K562 (cell line): ENCODE measurements around the gene TSPAN15. TPM values are rescaled to one million over a fixed set of nuclear protein-coding genes. Genes with fewer than 3 reads are reported as not detected.

Source experiments
- ARNT ChIP-seq, 2 experiments: fragments of 450-650 bp; IDR thresholded peaks; 2 replicates each; pipeline ENCODE4 v1.6.1; 2016; ENCODE audit warnings: mild to moderate bottlenecking in 1 of 2
- DEAF1 ChIP-seq: fragments of 450-650 bp; formaldehyde crosslinking; IDR thresholded peaks from 2 replicates; pipeline ENCODE4 v1.4.0; 2020; ENCODE audit warnings: mild to moderate bottlenecking, moderate library complexity
- E2F4 ChIP-seq: sonication (generic); formaldehyde crosslinking; IDR thresholded peaks from 2 replicates; pipeline ENCODE4 v1.8.0; 2022; ENCODE audit warnings: mild to moderate bottlenecking, low read depth, missing genetic modification reagents
- MCM2 ChIP-seq: fragments of 450-650 bp; IDR thresholded peaks from 2 replicates; pipeline ENCODE4 v1.6.1; 2017; ENCODE audit warnings: low read depth, mild to moderate bottlenecking
- RAD51 ChIP-seq: fragments of 450-650 bp; IDR thresholded peaks from 2 replicates; pipeline ENCODE4 v1.7.1; 2016; ENCODE audit warnings: low read depth, mild to moderate bottlenecking, borderline replicate concordance
- RBM39 ChIP-seq: fragments of 200-400 bp; formaldehyde crosslinking; optimal IDR thresholded peaks from 2 replicates; pipeline ENCODE3; 2018; ENCODE audit warnings: low read depth, low read length
- REST ChIP-seq, 2 experiments: fragments of 450-650 bp; formaldehyde crosslinking in 1 of 2; IDR thresholded peaks; 2 replicates each; pipeline versions ENCODE4 v1.4.0 to v1.6.1; 2014 to 2020; ENCODE audit warnings: mild to moderate bottlenecking in 2 of 2, borderline replicate concordance in 1 of 2, low read depth in 1 of 2
- SMARCC2 ChIP-seq: fragments of 450-650 bp; IDR thresholded peaks from 2 replicates; pipeline ENCODE4 v1.6.1; 2017; ENCODE audit warnings: antibody characterized with exemption, moderate library complexity, mild to moderate bottlenecking, low read depth
- TCF7 ChIP-seq: sonication (generic); IDR thresholded peaks from 2 replicates; pipeline ENCODE4 v1.6.1; 2016; ENCODE audit warnings: antibody characterized with exemption, borderline replicate concordance
- TEAD2 ChIP-seq: fragments of 450-650 bp; IDR thresholded peaks from 2 replicates; pipeline ENCODE4 v1.6.1; 2016; ENCODE audit warnings: missing genetic modification characterization, control low read depth, missing compliant biosample characterization
- TEAD4 ChIP-seq, 2 experiments: sonication (generic) in 1 of 2; formaldehyde crosslinking in 1 of 2; IDR thresholded peaks; 2 replicates each; pipeline versions ENCODE4 v1.6.1 to v1.8.0; 2012 to 2022; ENCODE audit warnings: borderline replicate concordance in 1 of 2, inconsistent platforms in 1 of 2, low read length in 1 of 2, mild to moderate bottlenecking in 1 of 2, missing genetic modification reagents in 1 of 2
- TSC22D4 ChIP-seq: fragments of 450-650 bp; IDR thresholded peaks from 2 replicates; pipeline ENCODE4 v1.6.1; 2016; ENCODE audit warnings: missing genetic modification characterization, missing biosample characterization, control low read depth
- ZNF324 ChIP-seq: fragments of 250-450 bp; sonication (Bioruptor Pico); IDR thresholded peaks from 2 replicates; pipeline ENCODE4 v1.4.0; 2020; ENCODE audit warnings: mild to moderate bottlenecking
- ZNF395 ChIP-seq: fragments of 200-800 bp; sonication (Bioruptor generic); IDR thresholded peaks from 2 replicates; pipeline ENCODE4 v1.6.1; 2017; ENCODE audit warnings: missing genetic modification characterization, missing compliant biosample characterization
- polyA plus RNA-seq, 8 experiments: library from polyadenylated mRNA; depleted of rRNA in 4 of 8; stranded (reverse) in 5 of 8; unstranded in 3 of 8; fragments of >200 nt; fragmentation: Nextera tagmentation in 2 of 8; fragmentation: Illumina TruSeq in 1 of 8; extraction: Ambion mirVana in 2 of 8; extraction: Trizol in 1 of 8; gene quantifications; 2 replicates each; pipeline versions ENCODE4 v1.2.1 to v1.2.3, GENCODE V29; 2011 to 2014; ENCODE audit warnings: inconsistent platforms in 1 of 8, missing spikeins in 1 of 8
- total RNA-seq, 7 experiments: library from RNA; depleted of rRNA in 6 of 7; stranded (reverse); fragments of >200 nt in 6 of 7; fragmentation: Illumina TruSeq in 2 of 7; extraction: Trizol in 2 of 7; gene quantifications; 2 replicates each; pipeline versions ENCODE4 v1.2.1 to v1.2.3, GENCODE V29; 2011 to 2021; ENCODE audit warnings: low replicate concordance in 1 of 7

TSPAN15 gene
- total and polyA plus RNA-seq, 9 of the 15 experiments (the other 6 are each of a cell fraction or from before 2014, with no cell fraction given), result 0.33 to 1.0 (median 0.45) TPM; not detected in 2

GRCh38 chr10:69425511-69426298 lies 25.6 kb upstream of the TSPAN15 start (continued):
- TF ChIP-seq ZNF395 (CRISPR knock-in tag) (no peak), TEAD4 (IDR thresholded peaks at IDR 0.05; ENCODE audit: low read length) (no peak), TEAD4 (CRISPR knock-in tag; IDR thresholded peaks at IDR 0.05; ENCODE audit: borderline replicate concordance) (no peak), DEAF1 (CRISPR knock-in tag) (no peak), TSC22D4 (tag) (no peak), ARNT (IDR thresholded peaks at IDR 0.05) (no peak), SMARCC2 (no peak), REST (IDR thresholded peaks at IDR 0.05; ENCODE audit: borderline replicate concordance) (peak; percentile 40; the same call in 1 of the 2 replicates), REST (CRISPR knock-in tag; IDR thresholded peaks at IDR 0.05; ENCODE audit: low read depth) (no peak), TEAD2 (tag) (no peak), RBM39 (no peak), ZNF324 (CRISPR knock-in tag) (no peak), E2F4 (CRISPR knock-in tag) (no peak), MCM2 (no peak), RAD51 (peak; percentile 87), TCF7 (no peak)
